GM23248 (cell line): ENCODE measurements around the gene C20orf144.

Experiments used
- EZH2 ChIP-seq: fragments of 200-600 bp; sonication (generic); IDR thresholded peaks from 2 replicates; pipeline ENCODE4 v1.6.1; 2018; ENCODE audit warnings: antibody characterized with exemption, mild to moderate bottlenecking; ENCODE audit not compliant: insufficient read depth, poor library complexity, severe bottlenecking
- EZH2phosphoT487 ChIP-seq: fragments of 200-600 bp; sonication (generic); IDR thresholded peaks from 2 replicates; pipeline ENCODE4 v1.6.1; 2018; ENCODE audit warnings: antibody characterized with exemption, moderate library complexity, mild to moderate bottlenecking, low read depth; ENCODE audit not compliant: insufficient read depth

- TF ChIP-seq EZH2 (no peak), EZH2phosphoT487 (no peak)
These were observed 45.5 kb downstream of the C20orf144 start for GRCh38 chr20:33707668-33708067.
